Thyroid gland (tissue), 4 donors: Measurements from ENCODE around the gene ZNF142. TPM values are rescaled to one million over a fixed set of nuclear protein-coding genes. Genes with fewer than 3 reads are reported as not detected.

Experiments
- DNase-seq, 2 donors: peaks; one replicate each; pipeline ENCODE4 v3.0.0-alpha.2; 2019
- H3K27ac ChIP-seq, 3 donors: fragments of 200-600 bp; sonication (generic); 1 replicate in 2 of 3; 2 replicates in 1 of 3; pipeline ENCODE4 v1.5.1; 2016 to 2019; ENCODE audit warnings: mild to moderate bottlenecking in 1 of 3, moderate library complexity in 1 of 3
- H3K27me3 ChIP-seq: fragments of 200-600 bp; sonication (generic); one replicate; pipeline ENCODE4 v1.5.1; 2019
- H3K36me3 ChIP-seq, 2 donors: fragments of 200-600 bp; sonication (generic); one replicate each; pipeline ENCODE4 v1.5.1; 2016 to 2019
- H3K4me1 ChIP-seq, 2 donors: fragments of 200-600 bp; sonication (generic); one replicate each; pipeline ENCODE4 v1.5.1; 2017 to 2019
- H3K4me3 ChIP-seq, 3 donors: fragments of 200-600 bp; sonication (generic); replicated peaks in 1 of 3; 1 replicate in 2 of 3; 2 replicates in 1 of 3; pipeline ENCODE4 v1.5.1; 2016; ENCODE audit warnings: mild to moderate bottlenecking in 1 of 3
- H3K9me3 ChIP-seq: fragments of 200-600 bp; sonication (generic); one replicate; pipeline ENCODE4 v1.5.1; 2017
- POLR2A ChIP-seq, 2 donors: fragments of 450-650 bp; IDR thresholded peaks; one replicate each; pipeline ENCODE4 v1.6.1; 2017; ENCODE audit warnings: antibody characterized with exemption in 2 of 2, mild to moderate bottlenecking in 2 of 2, moderate library complexity in 1 of 2
- WGBS, 2 donors: methylation state at CpG; one replicate each; pipeline ENCODE4 v1.1.5; 2017; 5-methylcytosine and 5-hydroxymethylcytosine counted together
- intact Hi-C: fragments of 100-400 bp; cut with DNase I; formaldehyde crosslinking; loops from one replicate; pipeline ENCODE4 v1.15.1; 2023
- total RNA-seq, 4 donors: library from RNA; depleted of rRNA; stranded (reverse); fragments of >200 nt; gene quantifications; one replicate each; pipeline ENCODE4 v1.2.3, GENCODE V29; 2016
- TF ChIP-seq, protein P1 (sequence below), 6 experiments: fragments of 200-600 bp in 3 of 6; fragments of 450-650 bp in 3 of 6; sonication (generic) in 3 of 6; IDR thresholded peaks; one replicate each; pipeline ENCODE4 v1.5.1; 2016 to 2019; ENCODE audit warnings: antibody characterized with exemption in 6 of 6, mild to moderate bottlenecking in 2 of 6, inconsistent platforms in 1 of 6, moderate library complexity in 1 of 6

The ZNF142 gene
- total RNA-seq, 4 donors from 2014 or later: 15.5 to 33.4 (median 24.0) TPM

GRCh38 chr2:218644721-218645120 is 14.7 kb downstream of the ZNF142 start:
- peaks cover 65 to 66% of the 10 kb centered on the region in 2 donors for H3K36me3 ChIP-seq
- DNase-seq: no peak
- H3K27ac ChIP-seq: no peak overlapping the region
- no peak overlapping the region for H3K4me3 ChIP-seq
- no peaks in the 10 kb centered on the region for H3K4me1 ChIP-seq
- intact Hi-C loops: loop anchor here (10.0 kb wide), 1 partner anchor 80 kb away; the partner anchor contains the start of genes CNOT9 and USP37
- no peaks in the 10 kb centered on the region for H3K9me3 ChIP-seq
- WGBS, 2 donors: 88 to 92% methylated on average over 10 to 11 of the region's 11 CpGs
- no peak for TF ChIP-seq POLR2A (IDR thresholded peaks at IDR 0.05)
- TF ChIP-seq, protein P1, sequence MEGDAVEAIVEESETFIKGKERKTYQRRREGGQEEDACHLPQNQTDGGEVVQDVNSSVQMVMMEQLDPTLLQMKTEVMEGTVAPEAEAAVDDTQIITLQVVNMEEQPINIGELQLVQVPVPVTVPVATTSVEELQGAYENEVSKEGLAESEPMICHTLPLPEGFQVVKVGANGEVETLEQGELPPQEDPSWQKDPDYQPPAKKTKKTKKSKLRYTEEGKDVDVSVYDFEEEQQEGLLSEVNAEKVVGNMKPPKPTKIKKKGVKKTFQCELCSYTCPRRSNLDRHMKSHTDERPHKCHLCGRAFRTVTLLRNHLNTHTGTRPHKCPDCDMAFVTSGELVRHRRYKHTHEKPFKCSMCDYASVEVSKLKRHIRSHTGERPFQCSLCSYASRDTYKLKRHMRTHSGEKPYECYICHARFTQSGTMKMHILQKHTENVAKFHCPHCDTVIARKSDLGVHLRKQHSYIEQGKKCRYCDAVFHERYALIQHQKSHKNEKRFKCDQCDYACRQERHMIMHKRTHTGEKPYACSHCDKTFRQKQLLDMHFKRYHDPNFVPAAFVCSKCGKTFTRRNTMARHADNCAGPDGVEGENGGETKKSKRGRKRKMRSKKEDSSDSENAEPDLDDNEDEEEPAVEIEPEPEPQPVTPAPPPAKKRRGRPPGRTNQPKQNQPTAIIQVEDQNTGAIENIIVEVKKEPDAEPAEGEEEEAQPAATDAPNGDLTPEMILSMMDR (IDR thresholded peaks at IDR 0.05): no peak
- no peaks in the 10 kb centered on the region for H3K27me3 ChIP-seq

DNA sequence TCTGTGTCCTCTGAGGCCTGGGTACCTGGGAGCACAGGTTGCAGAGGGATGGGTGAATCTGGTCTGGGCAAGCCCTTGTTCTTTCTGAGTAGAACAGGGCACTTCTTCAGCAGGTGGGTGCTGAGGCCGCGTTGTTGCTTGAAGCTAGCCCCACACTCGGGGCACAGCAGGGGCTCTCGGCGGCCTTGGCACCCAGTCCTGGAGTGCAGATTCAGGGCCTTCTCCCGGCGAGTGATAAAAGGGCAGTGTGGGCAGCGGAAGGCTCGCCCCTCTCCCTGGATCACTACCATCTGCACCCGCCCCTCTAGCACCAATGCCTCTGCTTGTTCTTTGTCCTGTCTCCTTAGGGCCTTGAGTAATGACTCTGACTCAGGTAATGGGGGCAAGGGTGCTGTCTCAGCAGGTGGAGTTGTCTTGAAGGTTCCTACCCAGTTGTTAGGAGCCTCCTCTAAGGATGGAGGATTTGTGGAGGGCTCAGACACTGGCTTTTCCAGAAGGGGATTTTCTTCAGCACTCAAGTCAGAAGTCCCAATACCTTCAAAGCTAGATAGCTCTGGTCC is 15.6 kb downstream of the ZNF142 start:
- no peaks in the 10 kb centered on the region for H3K4me1 ChIP-seq
- DNase-seq: no peak
- no peak overlapping the region for H3K4me3 ChIP-seq
- peaks cover 63 to 65% of the 10 kb centered on the region in 2 donors for H3K36me3 ChIP-seq
- WGBS, 2 donors: 96 to 100% methylated on average over 6 to 8 of the region's 10 CpGs
- H3K27me3 ChIP-seq: no peaks in the 10 kb centered on the region
- no peaks in the 10 kb centered on the region for H3K9me3 ChIP-seq
- TF ChIP-seq, protein P1 (IDR thresholded peaks at IDR 0.05): no peak
- no peak for TF ChIP-seq POLR2A (IDR thresholded peaks at IDR 0.05)
- no peak overlapping the region for H3K27ac ChIP-seq
- intact Hi-C loops: loop anchor here (10.0 kb wide), 1 partner anchor 79 kb away; the partner anchor contains the start of genes CNOT9 and USP37

DNA sequence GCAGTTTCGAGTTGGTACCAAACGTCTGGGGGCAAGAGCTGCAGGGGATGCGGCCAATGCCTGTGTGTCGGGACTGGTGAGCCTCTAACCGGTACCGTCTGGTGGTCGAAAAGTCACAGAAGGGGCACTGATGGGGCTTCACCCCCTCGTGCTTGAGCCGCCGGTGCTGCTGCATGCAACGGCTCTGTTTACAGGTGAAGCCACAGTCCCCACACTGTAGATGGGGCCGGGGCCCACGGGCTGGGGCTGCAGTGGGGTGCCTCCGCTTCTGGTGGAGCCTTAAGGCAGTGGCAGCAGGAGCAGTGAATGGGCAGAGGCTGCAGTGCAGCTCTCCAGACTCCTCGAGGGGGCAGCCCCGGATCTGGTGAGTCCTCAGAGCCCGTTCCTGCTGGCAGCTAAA is 16.6 kb downstream of the ZNF142 start:
- Histone ChIP-seq H3K27ac (no peak overlapping the region), H3K4me3 (no peak overlapping the region), H3K27me3 (no peaks in the 10 kb centered on the region), H3K36me3 (peaks cover 63 to 66% of the 10 kb centered on the region in 2 donors), H3K4me1 (no peaks in the 10 kb centered on the region), H3K9me3 (no peaks in the 10 kb centered on the region)
- no peak for DNase-seq
- no peak for TF ChIP-seq POLR2A (IDR thresholded peaks at IDR 0.05)
- TF ChIP-seq, protein P1 (IDR thresholded peaks at IDR 0.05): no peak
- 88 to 90% methylated on average over 8 to 15 of the region's 17 CpGs for WGBS, 2 donors
- intact Hi-C loops: loop anchor here (10.0 kb wide), 1 partner anchor 78 kb away; the partner anchor contains the start of genes CNOT9 and USP37

- Histone ChIP-seq H3K9me3 (no peaks in the 10 kb centered on the region), H3K27me3 (no peaks in the 10 kb centered on the region), H3K4me1 (no peaks in the 10 kb centered on the region), H3K27ac (no peak overlapping the region), H3K36me3 (peaks cover 66 to 68% of the 10 kb centered on the region in 2 donors), H3K4me3 (no peak overlapping the region)
- 92 to 95% methylated on average over 9 to 12 of the region's 18 CpGs for WGBS, 2 donors
- intact Hi-C loops: loop anchor here (10.0 kb wide), 1 partner anchor 77 kb away; the partner anchor contains the start of genes CNOT9 and USP37
- no peak for DNase-seq
- TF ChIP-seq, protein P1 (IDR thresholded peaks at IDR 0.05): no peak
- TF ChIP-seq POLR2A (IDR thresholded peaks at IDR 0.05): no peak
Measured at GRCh38 chr2:218642121-218642656, 17.2 kb downstream of the ZNF142 start.

- no peaks in the 10 kb centered on the region for H3K9me3 ChIP-seq
- H3K27ac ChIP-seq: no peak overlapping the region
- no peaks in the 10 kb centered on the region for H3K27me3 ChIP-seq
- H3K4me1 ChIP-seq: no peaks in the 10 kb centered on the region
- TF ChIP-seq, protein P1 (IDR thresholded peaks at IDR 0.05): no peak
- DNase-seq: no peak
- WGBS, 2 donors: 93 to 95% methylated on average over 11 to 16 of the region's 18 CpGs
- H3K36me3 ChIP-seq: peaks cover 56 to 62% of the 10 kb centered on the region in 2 donors
- H3K4me3 ChIP-seq: no peak overlapping the region
- intact Hi-C loops: no loop called here
Measured at GRCh38 chr2:218638372-218638771, 21.1 kb downstream of the ZNF142 start.
